Posterior cingulate gyrus (tissue), 11 donors: Measurements from ENCODE around the gene EEIG1.
"Not testable (repeated sequence)": the region's sequence is repeated elsewhere in the genome, so short reads cannot be mapped to it uniquely, and the experiment has no call there.

Experiments used
- DNase-seq, 10 donors: peaks; one replicate each; pipeline versions ENCODE4 v3.0.0 to v3.0.0-alpha.2; 2020 to 2021; ENCODE audit warnings: mixed read lengths in 3 of 10
- intact Hi-C: fragments of 100-400 bp; cut with DNase I; formaldehyde crosslinking; loops from one replicate; pipeline ENCODE4 v1.15.1; 2023

EEIG1 gene

DNA sequence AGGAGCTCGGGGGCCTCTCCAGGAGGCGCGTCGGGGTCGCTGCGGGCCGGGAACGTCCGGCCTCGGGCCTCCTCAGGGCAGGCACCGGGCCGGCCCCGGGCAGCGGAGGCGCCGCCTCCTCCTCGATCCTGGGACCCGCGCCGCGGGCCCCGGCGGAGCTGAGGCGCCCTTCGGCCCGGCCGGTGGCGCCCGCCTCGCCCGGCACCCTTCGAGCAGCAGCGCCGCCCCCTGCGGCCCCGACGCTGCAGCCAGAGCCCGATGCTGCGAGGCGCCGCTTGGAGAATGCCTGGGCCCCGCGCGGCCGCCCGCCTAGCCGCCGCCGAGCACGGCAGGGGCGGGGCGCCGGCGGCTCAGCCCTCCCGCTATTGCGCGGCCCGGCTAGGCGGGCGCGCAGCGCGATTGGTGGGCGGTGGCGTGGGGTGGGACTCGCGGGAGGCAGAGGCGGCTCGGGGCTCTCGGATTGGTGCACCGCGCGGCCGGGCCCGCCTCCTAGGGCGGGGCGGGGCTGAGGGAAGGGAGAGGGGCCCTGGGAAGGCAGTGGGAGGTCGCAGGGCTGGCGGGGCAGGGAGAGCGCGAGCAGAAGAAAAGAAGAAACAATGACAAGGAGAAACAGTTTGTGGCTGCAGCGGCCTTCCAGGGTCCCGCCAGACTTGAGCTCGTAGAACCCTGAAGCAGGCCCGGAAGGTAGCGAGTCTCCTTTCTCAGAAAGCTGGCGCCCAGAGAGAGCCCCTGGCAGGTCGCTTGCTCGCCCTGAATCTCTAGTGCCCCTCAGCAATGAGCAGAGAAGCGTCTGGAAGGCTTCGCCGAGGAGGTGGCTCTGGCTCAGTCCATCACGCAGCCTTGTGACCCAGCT lies at the start of gene EEIG1:
TSS of gene EEIG1 (minus strand) at position 284 of the 853 bp plus-strand sequence. CDS start 852 bp downstream, outside the sequence.
- intact Hi-C loops = loop anchor here (2.0 to 5.0 kb wide), 2 partner anchors 34 to 56 kb away; no protein-coding TSS in a partner anchor
- peak; percentile 92 to 100 (median 97) for DNase-seq

- intact Hi-C loops = no loop called here
- no peak for DNase-seq
Observed at GRCh38 chr9:128027705-128028104, 46.9 kb upstream of the EEIG1 start.

DNA sequence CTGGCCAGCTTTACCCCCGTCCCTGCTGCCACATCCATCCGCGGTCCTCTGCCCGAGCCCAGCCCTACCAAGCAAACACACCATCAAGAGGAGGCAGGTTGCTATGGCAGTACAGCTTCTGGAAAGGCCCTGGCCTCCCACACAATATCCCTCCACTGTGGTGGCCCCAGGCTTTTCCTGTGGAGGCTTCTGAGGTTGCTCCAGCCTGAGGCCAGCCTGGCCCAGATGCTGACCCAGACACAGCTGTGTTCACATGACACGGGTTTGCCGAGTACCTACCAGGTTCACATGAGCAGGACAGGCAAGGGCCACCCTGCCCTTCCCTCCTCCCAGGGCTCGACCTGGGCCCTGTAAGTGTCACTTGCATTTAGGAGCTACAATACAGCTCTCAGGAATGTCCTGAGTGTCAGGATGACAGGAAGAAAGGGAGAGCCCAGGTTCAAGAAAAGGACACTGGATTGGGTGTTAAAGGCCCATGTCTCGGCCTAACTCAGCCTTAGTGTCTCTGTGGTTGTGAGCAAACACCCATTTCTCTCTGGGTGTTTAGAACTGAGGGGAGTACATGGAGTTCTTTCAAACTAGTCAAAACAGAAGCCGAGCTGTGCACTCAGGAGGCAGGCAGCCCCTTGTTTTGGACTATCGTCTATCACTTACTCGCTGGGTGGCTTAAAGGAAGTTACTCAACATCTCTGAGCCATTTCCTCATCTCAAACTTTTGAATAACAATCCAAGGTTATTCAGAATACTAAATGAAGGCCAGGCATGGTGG lies 46.2 kb upstream of the EEIG1 start:
- DNase-seq = no peak
- intact Hi-C loops = no loop called here

- intact Hi-C loops = no loop called here
- no peak for DNase-seq
Observed at GRCh38 chr9:128026255-128026772, 45.5 kb upstream of the EEIG1 start.

DNA sequence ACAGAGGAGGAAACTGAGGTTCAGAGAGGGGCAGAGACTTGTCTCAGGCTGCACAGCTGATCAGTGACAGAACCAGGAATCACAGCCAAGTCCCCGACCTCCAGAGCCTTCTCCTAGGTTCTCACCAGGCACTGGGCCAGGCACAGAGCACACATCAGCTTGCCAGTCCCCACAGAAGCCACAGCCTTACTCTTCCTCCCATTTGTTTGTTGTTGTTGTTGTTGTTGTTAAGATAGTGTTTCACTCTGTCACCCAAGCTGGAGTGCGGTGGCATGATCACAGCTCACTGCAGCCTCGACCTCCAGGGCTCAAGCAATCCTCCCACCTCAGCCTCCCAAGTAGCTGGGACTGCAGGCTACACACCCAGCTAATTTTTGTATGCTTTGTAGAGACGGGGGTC lies 44.9 kb upstream of the EEIG1 start:
- intact Hi-C loops = no loop called here
- no peak for DNase-seq

DNA sequence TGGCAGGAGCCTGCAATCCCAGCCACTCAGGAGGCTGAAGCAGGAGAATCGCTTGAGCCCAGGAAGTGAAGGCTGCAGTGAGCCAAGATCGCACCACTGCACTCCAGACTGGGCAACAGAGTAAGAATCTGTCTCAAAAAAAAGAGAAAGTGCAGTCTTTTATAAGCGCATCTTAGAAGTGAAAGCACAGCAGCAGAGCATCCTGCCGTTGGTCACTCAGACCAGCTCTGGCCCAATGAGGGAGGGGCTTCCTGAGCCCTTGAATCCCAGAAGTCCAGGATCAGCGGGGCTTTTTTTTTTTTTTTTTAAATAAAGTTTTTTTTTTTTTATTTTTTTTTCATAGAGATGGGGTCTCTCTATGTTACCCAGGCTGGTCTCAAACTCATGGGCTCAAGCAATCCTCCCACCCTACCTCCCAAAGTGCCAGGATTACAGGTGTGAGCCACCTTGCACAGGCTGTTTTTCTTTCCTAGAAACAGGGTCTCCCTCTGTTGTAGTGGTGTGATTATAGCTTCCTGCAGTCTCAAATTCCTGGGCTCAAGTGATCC lies 44.0 kb upstream of the EEIG1 start:
- DNase-seq = no peak
- intact Hi-C loops = no loop called here

DNA sequence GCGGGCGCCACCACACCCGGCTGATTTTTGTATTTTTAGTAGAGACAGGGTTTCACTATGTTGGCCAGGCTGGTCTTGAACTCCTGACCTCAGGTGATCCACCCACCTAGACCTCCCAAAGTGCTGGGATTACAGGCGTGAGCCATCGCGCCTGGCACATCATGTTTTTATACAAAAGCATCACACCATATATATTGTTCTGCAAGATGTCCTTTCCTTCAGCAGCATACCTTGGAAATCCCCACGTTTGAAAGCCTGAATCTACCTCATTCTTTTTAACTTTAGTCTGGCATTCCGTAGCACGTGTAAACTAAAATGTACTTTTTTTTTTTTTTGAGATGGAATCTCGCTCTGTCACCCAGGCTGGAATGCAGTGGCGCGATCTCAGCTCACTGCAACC lies 42.9 kb upstream of the EEIG1 start:
- DNase-seq, intact Hi-C loops: not testable (repeated sequence)

- intact Hi-C loops = no loop called here
- no peak for DNase-seq
Observed at GRCh38 chr9:128022886-128023285, 42.1 kb upstream of the EEIG1 start.

DNA sequence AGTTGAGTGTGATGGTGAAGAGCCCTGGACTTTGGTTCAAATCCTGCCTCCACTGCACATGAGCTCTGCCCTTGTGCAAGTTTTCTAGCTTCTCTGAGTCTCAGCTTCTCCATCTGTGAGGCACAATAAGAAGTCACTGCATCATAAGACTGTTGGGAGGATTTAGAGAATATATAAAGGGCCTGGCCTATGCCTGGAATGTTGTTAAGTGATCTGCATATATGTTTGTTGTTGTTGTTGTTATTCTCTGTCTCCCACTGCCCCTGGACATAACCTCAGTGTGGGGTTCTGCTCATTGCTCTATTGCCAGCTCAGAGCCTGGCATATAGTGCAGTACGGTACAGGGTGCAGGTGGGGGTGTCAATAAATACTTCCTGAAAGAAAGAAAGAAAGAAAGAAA lies 40.3 kb upstream of the EEIG1 start:
- DNase-seq = no peak
- intact Hi-C loops = no loop called here

DNA sequence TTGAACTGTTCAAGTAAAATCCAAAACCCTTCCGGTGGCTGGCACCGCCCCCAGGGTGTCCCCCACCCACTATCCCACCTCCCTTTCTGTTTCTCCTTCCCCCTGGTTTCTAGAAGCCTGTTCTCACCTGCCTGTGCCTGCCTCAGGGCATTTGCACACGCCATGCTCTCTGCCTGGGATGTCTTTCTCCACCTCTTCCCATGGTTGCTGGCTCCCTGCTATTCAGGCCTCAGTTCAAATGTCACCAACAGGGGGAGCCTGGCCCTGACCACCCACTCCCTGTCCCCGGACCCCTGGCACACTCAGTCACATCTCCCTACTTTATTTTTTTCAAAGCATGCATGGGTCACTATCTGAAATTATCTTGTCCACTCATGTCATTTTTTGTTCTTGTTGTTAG lies 39.9 kb upstream of the EEIG1 start:
- DNase-seq = no peak
- intact Hi-C loops = no loop called here

GRCh38 chr9:128015696-128016095 lies 34.9 kb upstream of the EEIG1 start:
- intact Hi-C loops = no loop called here
- no peak for DNase-seq

DNA sequence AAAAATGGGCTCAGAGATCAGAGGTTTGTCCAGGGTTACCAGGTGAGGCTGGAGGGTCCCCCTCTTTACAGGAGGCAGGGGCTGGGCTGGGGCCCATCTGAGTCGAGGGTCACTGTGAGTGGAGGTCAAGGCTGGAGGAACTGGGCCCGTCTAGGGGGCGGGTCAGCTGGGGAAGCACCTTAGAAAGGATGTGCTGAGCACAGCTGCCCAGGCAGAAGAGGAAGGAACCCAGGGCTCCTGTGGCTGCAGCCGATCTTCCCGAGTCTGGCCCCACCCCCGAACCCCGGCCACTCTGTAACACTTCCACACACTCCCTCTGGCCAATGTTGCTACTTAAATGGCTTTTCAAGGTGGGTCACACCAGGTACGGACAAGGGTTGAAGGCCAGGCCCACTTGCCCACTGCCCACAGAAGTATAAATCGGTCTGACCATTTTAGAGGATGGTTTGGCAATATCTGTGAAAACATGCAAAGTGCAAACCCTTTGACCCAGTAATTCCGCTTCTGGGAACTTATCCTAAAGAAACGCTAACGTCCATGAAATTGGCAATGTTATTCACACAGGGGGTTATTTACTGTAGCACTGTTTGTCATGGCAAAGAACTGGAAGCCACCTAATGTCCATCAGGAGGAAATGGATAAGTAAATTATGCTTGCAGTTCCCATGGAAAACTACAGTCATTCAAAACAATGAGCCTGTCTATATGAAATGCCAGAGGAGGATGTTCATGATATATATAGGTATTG lies 30.5 kb upstream of the EEIG1 start:
- intact Hi-C loops = no loop called here
- peak in 1 of 10 donors; percentile 86 for DNase-seq

DNA sequence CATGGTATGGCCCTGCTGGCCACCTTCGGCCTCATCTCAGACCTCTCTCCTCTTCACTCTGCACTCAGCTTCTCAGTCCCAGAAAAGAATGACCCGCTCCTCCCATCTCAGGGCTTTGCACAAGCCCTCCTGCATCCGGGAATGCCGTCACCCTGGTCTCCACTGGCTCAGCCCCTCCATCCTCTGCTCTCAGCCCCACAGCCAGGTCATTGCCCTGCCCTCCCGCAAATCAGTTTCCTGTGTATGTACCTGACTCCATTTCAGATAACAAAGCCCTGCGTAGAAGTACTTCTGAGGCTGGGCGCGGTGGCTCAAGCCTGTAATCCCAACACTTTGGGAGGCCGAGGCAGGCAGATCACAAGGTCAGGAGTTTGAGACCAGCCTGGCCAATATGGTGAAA lies 28.9 kb upstream of the EEIG1 start:
- DNase-seq = no peak
- intact Hi-C loops = no loop called here

GRCh38 chr9:128008171-128008570 lies 27.4 kb upstream of the EEIG1 start:
- intact Hi-C loops = no loop called here
- no peak for DNase-seq

DNA sequence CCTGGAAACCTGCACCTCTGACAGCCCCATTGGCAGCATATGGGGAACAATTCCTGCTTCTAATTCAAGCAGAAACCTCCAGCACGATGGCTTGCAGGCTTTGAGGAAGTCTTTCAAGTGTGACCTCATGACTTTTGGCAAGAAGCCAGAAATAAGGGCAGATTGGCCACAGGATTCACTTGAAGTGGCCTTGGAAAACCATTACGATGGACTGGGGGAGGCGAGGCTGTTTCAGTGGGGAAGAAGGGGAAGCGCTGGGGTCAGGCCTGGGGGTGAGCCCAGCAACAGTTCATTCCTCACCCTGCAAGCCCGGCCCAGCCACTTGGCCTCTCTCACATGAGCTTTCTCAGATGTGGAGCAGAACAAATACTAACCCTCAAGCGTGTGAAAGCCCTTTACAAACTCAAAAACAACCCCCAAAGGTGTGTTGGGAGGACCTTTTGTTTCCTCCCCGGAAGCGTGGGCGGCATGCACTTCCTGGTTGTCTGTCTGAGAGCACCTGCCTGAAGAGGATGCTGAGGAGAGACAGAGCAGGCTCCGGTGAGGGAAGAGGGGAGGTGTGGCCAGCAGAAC lies 26.9 kb upstream of the EEIG1 start:
- intact Hi-C loops = no loop called here
- DNase-seq = no peak

GRCh38 chr9:128006332-128006996 lies 25.7 kb upstream of the EEIG1 start:
- intact Hi-C loops = no loop called here
- no peak for DNase-seq

GRCh38 chr9:128005923-128006322 lies 25.1 kb upstream of the EEIG1 start:
- intact Hi-C loops = no loop called here
- DNase-seq = no peak

- no peak for DNase-seq
Observed at GRCh38 chr9:128003966-128004604, 23.3 kb upstream of the EEIG1 start.

DNA sequence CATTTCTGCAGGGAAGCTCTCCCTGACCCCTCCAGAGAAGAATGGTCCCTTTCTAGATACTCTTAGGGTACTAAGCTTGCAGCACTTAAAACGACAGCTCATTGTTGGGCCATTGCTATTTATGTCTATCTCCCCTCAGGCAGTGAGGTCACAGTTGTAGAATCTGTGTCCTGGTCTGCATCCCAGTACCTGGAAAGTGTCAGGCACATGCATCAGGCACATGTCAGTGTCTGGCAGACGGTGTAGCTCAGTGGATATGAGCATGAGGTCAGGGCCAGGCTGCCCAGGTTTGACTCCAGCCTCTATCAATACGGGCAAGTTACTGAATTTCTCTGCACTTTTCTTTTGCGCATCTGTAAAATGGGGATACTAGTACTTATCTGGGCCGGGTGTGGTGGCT lies 22.2 kb upstream of the EEIG1 start:
- no peak for DNase-seq
- intact Hi-C loops = no loop called here

More at GRCh38 chr9:128003966-128004604, 23.3 kb upstream of the EEIG1 start:
- intact Hi-C loops = no loop called here
